ENCODE measurements around the gene OR6J1. TPM values are rescaled to one million over a fixed set of nuclear protein-coding genes. Genes with fewer than 3 reads are reported as not detected.
A peak's percentile ranks its signal among the peaks of the same experiment; 100 is the strongest.
"Not testable (repeated sequence)": the region's sequence is repeated elsewhere in the genome, so short reads cannot be mapped to it uniquely, and the experiment has no call there.

Gene OR6J1
- total and polyA plus RNA-seq, 2 donors (not counting 1 experiment from before 2014, with no cell fraction given): not detected

- Histone ChIP-seq H2AFZ (ENCODE audit: low read length) (no peak overlapping the region), H3K4me3 (replicated peaks in 1 of 4; ENCODE audit: control extremely low read depth in 1 of 4, insufficient read depth in 1 of 4, low read depth in 3 of 4, low read length in 4 of 4) (no peak overlapping the region), H3K36me3 (ENCODE audit: control insufficient read depth, insufficient read depth, low read length) (no peaks in the 10 kb centered on the region), H3K9ac (ENCODE audit: insufficient read depth, low read length) (no peak overlapping the region), H3K4me2 (ENCODE audit: extremely low read depth, insufficient read depth, low read length) (no peak overlapping the region), H3K4me1 (ENCODE audit: control insufficient read depth, extremely low read depth, insufficient read depth, low read length) (peaks cover 14% of the 10 kb centered on the region), H3K9me3 (ENCODE audit: control insufficient read depth, insufficient read depth, low read depth, low read length) (no peaks in the 10 kb centered on the region), H3K27me3 (ENCODE audit: control insufficient read depth, insufficient read depth, low read length) (peaks cover 3% of the 10 kb centered on the region), H4K20me1 (ENCODE audit: control insufficient read depth, extremely low read depth, insufficient read depth, low read length) (no peaks in the 10 kb centered on the region), H3K79me2 (ENCODE audit: control insufficient read depth, insufficient read depth, low read length) (no peaks in the 10 kb centered on the region), H3K27ac (ENCODE audit: insufficient read depth, low read length) (no peak overlapping the region)
- TF ChIP-seq EZH2 (IDR thresholded peaks at IDR 0.05; ENCODE audit: low read length, missing control alignments) (no peak), CTCF (conservative IDR thresholded peaks at IDR 0.05 in 1 of 2, IDR thresholded peaks at IDR 0.05 in 1 of 2; ENCODE audit: low read depth in 1 of 2, low read length in 2 of 2) (no peak)
- peak; percentile 90 to 99 for DNase-seq (ENCODE audit: low read depth in 2 of 2)
Measured at GRCh38 chr14:22689199-22689598, 45.0 kb upstream of the OR6J1 start.

- H3K36me3 ChIP-seq (ENCODE audit: control insufficient read depth, insufficient read depth, low read length); DNase-seq (ENCODE audit: low read depth in 2 of 2); H2AFZ ChIP-seq (ENCODE audit: low read length); H3K4me2 ChIP-seq (ENCODE audit: extremely low read depth, insufficient read depth, low read length); H3K27ac ChIP-seq (ENCODE audit: insufficient read depth, low read length); H3K9ac ChIP-seq (ENCODE audit: insufficient read depth, low read length); H3K9me3 ChIP-seq (ENCODE audit: control insufficient read depth, insufficient read depth, low read depth, low read length); H4K20me1 ChIP-seq (ENCODE audit: control insufficient read depth, extremely low read depth, insufficient read depth, low read length); H3K4me3 ChIP-seq (replicated peaks in 1 of 4; ENCODE audit: control extremely low read depth in 1 of 4, insufficient read depth in 1 of 4, low read depth in 3 of 4, low read length in 4 of 4); H3K27me3 ChIP-seq (ENCODE audit: control insufficient read depth, insufficient read depth, low read length); H3K79me2 ChIP-seq (ENCODE audit: control insufficient read depth, insufficient read depth, low read length): not testable (repeated sequence)
- peaks cover 14% of the 10 kb centered on the region for H3K4me1 ChIP-seq (ENCODE audit: control insufficient read depth, extremely low read depth, insufficient read depth, low read length)
Measured at GRCh38 chr14:22687969-22688368, 43.8 kb upstream of the OR6J1 start.

- H3K4me2 ChIP-seq (ENCODE audit: extremely low read depth, insufficient read depth, low read length); H3K4me1 ChIP-seq (ENCODE audit: control insufficient read depth, extremely low read depth, insufficient read depth, low read length); H3K27me3 ChIP-seq (ENCODE audit: control insufficient read depth, insufficient read depth, low read length); H3K4me3 ChIP-seq (replicated peaks in 1 of 4; ENCODE audit: control extremely low read depth in 1 of 4, insufficient read depth in 1 of 4, low read depth in 3 of 4, low read length in 4 of 4); H3K9me3 ChIP-seq (ENCODE audit: control insufficient read depth, insufficient read depth, low read depth, low read length); H4K20me1 ChIP-seq (ENCODE audit: control insufficient read depth, extremely low read depth, insufficient read depth, low read length); H2AFZ ChIP-seq (ENCODE audit: low read length); H3K9ac ChIP-seq (ENCODE audit: insufficient read depth, low read length); H3K79me2 ChIP-seq (ENCODE audit: control insufficient read depth, insufficient read depth, low read length); H3K27ac ChIP-seq (ENCODE audit: insufficient read depth, low read length); H3K36me3 ChIP-seq (ENCODE audit: control insufficient read depth, insufficient read depth, low read length): not testable (repeated sequence)
- DNase-seq (ENCODE audit: low read depth in 2 of 2): peak in 1 of 2 donors; percentile 31
Measured at GRCh38 chr14:22686176-22686611, 42.0 kb upstream of the OR6J1 start.

GRCh38 chr14:22685467-22685866, 41.3 kb upstream of the OR6J1 start:
- peak in 1 of 2 donors; percentile 22 for DNase-seq (ENCODE audit: low read depth in 2 of 2)
- Histone ChIP-seq H3K4me1 (ENCODE audit: control insufficient read depth, extremely low read depth, insufficient read depth, low read length) (peaks cover 2% of the 10 kb centered on the region), H3K27me3 (ENCODE audit: control insufficient read depth, insufficient read depth, low read length) (peaks cover 3% of the 10 kb centered on the region)

DNA sequence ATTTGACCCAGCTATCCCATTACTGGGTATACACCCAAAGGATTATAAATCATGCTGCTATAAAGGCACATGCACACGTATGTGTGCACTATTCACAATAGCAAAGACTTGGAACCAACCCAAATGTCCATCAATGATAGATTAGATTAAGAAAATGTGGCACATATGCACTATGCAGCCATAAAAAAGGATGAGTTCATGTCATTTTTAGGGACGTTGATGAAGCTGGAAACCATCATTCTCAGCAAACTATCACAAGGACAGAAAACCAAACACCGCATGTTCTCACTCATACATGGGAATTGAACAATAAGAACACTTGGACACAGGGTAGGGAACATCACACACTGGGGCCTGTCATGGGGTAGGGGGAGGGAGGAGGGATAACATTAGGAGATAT, 39.3 kb upstream of the OR6J1 start:
- H3K4me2 ChIP-seq (ENCODE audit: extremely low read depth, insufficient read depth, low read length); H4K20me1 ChIP-seq (ENCODE audit: control insufficient read depth, extremely low read depth, insufficient read depth, low read length); H3K4me1 ChIP-seq (ENCODE audit: control insufficient read depth, extremely low read depth, insufficient read depth, low read length); DNase-seq (ENCODE audit: low read depth in 2 of 2); H2AFZ ChIP-seq (ENCODE audit: low read length); H3K27me3 ChIP-seq (ENCODE audit: control insufficient read depth, insufficient read depth, low read length); H3K9ac ChIP-seq (ENCODE audit: insufficient read depth, low read length); H3K27ac ChIP-seq (ENCODE audit: insufficient read depth, low read length); H3K4me3 ChIP-seq (replicated peaks in 1 of 4; ENCODE audit: control extremely low read depth in 1 of 4, insufficient read depth in 1 of 4, low read depth in 3 of 4, low read length in 4 of 4); H3K79me2 ChIP-seq (ENCODE audit: control insufficient read depth, insufficient read depth, low read length); H3K9me3 ChIP-seq (ENCODE audit: control insufficient read depth, insufficient read depth, low read depth, low read length); H3K36me3 ChIP-seq (ENCODE audit: control insufficient read depth, insufficient read depth, low read length): not testable (repeated sequence)

More at GRCh38 chr14:22685467-22685866, 41.3 kb upstream of the OR6J1 start:
- no peak overlapping the region for H3K27ac ChIP-seq (ENCODE audit: insufficient read depth, low read length)
- H3K79me2 ChIP-seq (ENCODE audit: control insufficient read depth, insufficient read depth, low read length): no peaks in the 10 kb centered on the region
- H2AFZ ChIP-seq (ENCODE audit: low read length): no peak overlapping the region
- no peaks in the 10 kb centered on the region for H3K9me3 ChIP-seq (ENCODE audit: control insufficient read depth, insufficient read depth, low read depth, low read length)
- H3K9ac ChIP-seq (ENCODE audit: insufficient read depth, low read length): no peak overlapping the region
- no peak overlapping the region for H3K4me3 ChIP-seq (replicated peaks in 1 of 4; ENCODE audit: control extremely low read depth in 1 of 4, insufficient read depth in 1 of 4, low read depth in 3 of 4, low read length in 4 of 4)
- H3K4me2 ChIP-seq (ENCODE audit: extremely low read depth, insufficient read depth, low read length): no peak overlapping the region
- H3K36me3 ChIP-seq (ENCODE audit: control insufficient read depth, insufficient read depth, low read length): no peaks in the 10 kb centered on the region
- TF ChIP-seq EZH2 (IDR thresholded peaks at IDR 0.05; ENCODE audit: low read length, missing control alignments) (no peak), CTCF (conservative IDR thresholded peaks at IDR 0.05 in 1 of 2, IDR thresholded peaks at IDR 0.05 in 1 of 2; ENCODE audit: low read depth in 1 of 2, low read length in 2 of 2) (no peak)
- H4K20me1 ChIP-seq (ENCODE audit: control insufficient read depth, extremely low read depth, insufficient read depth, low read length): no peaks in the 10 kb centered on the region
